Left colon (tissue), 2 donors: ENCODE measurements around the gene ANKS1A. TPM values are rescaled to one million over a fixed set of nuclear protein-coding genes. Genes with fewer than 3 reads are reported as not detected.
A peak's percentile ranks its signal among the peaks of the same experiment; 100 is the strongest.
"Not testable (repeated sequence)": the region's sequence is repeated elsewhere in the genome, so short reads cannot be mapped to it uniquely, and the experiment has no call there.

Source experiments
- ATAC-seq: fragments of 200-7000 bp; cut with Tn5 transposase; one replicate; pipeline ENCODE4 v1.9.1; 2020; ENCODE audit warnings: mild to moderate bottlenecking, moderate library complexity
- DNase-seq, 2 donors: peaks; one replicate each; pipeline ENCODE4 v3.0.0-alpha.2; 2020
- intact Hi-C, 2 donors: fragments of 100-400 bp; cut with DNase I in 1 of 2; cut with micrococcal nuclease in 1 of 2; formaldehyde crosslinking; loops; one replicate each; pipeline versions ENCODE4 v1.11.2 to v1.14.0; 2022; cut with DNase I, micrococcal nuclease
- total RNA-seq, 2 donors: library from RNA; stranded (reverse); fragmentation: NEBNext Ultra II Directional; extraction: Animal tissue kit (Norgen Biotek cat#: 25700); gene quantifications; one replicate each; pipeline ENCODE4 v1.2.1, GENCODE V29; 2021
- donor health status: DM: no; HTN: no; CAD: no.
- donor health status: DM: yes; HTN: yes; CAD: no.

Gene ANKS1A
- total RNA-seq, 2 donors from 2014 or later = 31.8 to 32.0 TPM

DNA sequence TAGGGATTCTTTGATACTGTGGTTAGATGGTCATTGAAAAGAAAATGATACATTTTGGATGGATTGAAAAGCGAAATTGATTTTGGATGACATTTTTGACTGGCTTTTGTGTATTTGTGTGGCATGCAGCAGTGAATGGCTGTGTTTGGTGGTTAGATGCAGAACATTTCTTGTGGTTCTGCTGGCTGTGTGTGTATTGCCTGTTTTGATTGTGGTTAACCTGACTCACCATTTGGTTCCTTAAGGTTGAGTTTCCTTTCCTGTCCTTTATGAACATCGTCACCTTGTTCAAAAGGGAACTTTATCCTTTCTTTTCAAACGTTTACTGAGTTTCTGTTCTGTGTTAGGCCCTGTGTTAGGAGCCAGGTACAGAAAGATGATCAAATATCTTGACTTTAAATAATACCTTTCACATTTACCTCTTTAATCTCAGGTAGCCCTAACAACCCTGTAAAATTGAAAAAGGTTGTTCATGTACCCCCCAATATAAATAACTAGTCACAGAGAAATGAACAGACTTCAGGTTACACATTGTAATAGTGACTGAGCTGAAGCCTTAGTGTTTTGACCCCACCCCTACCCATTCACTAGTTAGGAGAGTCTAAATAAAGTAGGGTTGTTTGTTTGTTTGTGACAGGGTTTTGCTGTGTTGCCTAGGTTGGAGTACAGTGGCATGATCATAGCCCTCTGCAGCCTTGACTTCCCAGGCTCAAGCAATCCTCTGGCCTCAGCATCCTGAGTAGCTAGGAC, 23.8 kb downstream of the ANKS1A start:
- DNase-seq = no peak
- intact Hi-C loops = no loop called here
- no peak for ATAC-seq

DNA sequence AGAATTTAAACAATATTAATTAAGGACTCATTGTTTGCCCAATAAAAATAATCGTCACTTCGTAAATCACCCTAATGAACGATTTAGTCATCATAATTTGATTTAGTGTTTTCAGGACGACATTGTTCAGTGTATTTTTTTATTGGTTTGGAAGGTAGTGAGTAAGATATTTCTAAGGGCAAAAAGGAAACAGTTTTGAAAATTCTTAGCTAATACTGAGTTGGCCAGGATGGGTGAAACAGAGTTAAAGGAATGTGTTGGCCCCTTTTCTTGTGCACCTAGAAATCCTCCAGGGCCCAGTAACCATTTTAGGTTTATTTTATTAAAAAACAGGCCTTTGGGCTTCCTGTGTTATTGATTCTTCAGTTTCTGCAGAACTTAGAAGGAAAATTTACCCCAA, 25.3 kb downstream of the ANKS1A start:
- DNase-seq = no peak
- ATAC-seq = no peak
- intact Hi-C loops = no loop called here

DNA sequence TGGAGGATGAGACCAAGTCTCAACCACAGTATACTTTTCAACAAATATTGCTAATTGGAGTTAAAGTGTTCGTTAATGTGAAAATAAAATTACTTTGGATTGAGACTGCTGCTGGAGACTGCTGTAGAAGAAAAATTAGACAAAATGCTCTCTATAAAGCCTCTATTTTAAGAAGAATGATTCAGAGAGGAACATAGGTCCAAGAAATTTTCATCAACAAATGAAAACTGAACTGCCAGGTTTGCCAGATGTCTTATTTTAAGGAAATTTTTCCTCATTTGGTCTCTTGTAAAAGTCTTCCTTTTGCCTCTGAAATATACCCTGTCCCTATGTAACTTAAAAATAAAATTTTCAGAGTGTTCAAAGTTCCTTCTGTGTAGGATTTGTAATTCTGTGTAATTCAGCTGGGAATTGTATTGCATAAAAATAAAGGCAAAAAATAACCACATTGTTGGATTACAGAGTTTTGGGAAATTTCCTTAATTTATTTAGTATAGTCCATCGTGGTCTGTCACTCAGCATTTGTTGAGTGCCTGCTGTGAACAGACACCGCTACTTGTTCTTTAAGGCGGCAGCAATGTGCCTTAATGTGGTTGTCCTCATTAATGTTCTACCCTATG, 27.4 kb downstream of the ANKS1A start:
- intact Hi-C loops = no loop called here
- no peak for DNase-seq
- no peak for ATAC-seq

DNA sequence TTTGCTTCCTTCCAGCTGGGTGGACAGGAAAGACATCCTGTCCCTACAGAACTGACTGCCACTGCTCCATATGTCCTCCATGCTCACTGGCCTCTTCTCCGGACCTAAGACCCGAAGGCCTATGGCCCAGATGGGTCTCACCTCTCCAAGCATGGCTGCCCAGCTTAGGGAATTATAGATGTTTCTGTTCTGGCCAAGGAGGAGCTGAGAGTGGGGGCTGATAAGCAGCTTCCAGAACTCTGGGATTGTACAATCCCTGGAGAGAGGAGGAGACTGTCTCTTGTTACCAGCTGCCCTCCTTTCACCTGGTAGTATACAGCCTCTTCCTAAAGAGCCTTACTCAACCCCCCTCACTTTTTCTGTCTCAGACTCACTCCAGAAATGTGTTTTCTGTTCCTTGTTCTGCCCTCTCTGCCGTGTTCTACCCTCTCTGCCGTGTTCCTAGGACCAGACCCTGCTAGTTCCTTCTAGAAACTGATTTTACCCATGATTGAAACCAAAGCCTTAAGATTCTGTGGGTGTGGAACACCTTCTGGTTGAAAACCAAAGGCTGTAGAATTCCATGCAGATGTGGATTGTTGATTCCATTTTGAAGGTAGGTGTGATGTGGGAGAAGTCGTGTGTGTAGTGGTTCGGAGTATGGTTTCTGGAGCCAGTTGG, 28.7 kb downstream of the ANKS1A start:
- ATAC-seq (no peak), DNase-seq (no peak)
- intact Hi-C loops = no loop called here

DNA sequence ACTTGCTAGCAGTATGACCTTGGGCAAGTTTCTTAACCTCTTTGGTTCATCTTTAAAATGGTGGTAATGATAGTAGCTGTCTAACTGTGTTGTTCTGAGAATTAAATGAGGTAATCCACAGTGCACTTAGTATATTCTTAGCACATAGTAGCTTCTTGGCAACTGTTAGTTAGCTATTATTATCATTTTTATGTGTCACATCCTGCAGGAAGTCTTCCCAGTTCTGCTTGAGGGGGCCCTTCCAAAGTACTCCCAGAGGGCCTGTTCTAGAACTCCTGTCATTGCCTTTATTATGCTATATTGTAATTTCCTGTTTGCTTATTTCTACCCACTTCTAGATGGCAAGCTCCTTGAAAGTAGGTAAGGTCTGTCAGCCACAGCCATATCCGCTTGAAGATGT, 30.6 kb downstream of the ANKS1A start:
- DNase-seq (no peak), ATAC-seq (no peak)
- intact Hi-C loops = no loop called here

DNA sequence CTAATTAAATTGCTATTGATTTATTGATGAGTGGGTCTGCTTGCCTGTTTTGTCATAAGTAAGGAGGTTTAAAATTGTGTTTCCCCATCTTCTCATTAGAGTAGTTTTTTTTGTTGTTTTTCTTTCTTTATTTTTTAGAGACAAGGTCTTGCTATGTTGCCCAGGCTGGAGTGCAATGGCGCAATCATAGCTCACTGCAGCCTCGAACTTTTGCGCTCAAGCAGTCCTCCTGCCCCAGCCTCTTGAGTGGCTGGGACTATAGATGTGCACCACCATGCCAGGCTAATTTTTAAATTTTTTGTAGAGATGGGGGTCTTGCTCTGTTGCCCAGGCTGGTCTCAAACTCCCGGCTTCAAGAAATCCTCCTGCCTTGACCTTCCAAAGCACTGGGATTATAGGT, 31.0 kb downstream of the ANKS1A start:
- DNase-seq (no peak), ATAC-seq (no peak)
- intact Hi-C loops = no loop called here

DNA sequence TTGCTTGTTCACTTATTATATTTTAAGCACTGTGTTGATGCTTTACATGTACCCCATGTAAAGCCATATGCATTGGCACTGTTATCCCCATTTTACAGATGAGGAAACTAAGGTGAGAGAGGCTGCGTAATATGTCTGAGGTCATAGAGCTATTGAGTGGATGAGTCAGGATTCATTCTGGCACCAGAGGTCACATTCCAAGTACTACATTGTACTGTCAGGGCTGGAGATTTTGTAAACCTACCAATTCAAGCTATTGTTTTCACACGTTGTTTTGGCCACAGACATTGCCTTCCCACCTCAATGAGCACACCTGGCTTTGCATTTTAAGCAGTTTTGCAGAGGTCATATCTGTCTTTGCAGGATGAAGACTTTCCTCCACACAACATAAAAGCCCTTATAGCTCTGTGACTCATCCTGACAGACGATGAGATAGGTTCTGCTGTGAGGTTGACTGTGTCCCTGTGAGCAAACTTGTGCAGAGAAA, 33.2 kb downstream of the ANKS1A start:
- DNase-seq (no peak), ATAC-seq (peak; percentile 73)
- intact Hi-C loops = no loop called here

DNA sequence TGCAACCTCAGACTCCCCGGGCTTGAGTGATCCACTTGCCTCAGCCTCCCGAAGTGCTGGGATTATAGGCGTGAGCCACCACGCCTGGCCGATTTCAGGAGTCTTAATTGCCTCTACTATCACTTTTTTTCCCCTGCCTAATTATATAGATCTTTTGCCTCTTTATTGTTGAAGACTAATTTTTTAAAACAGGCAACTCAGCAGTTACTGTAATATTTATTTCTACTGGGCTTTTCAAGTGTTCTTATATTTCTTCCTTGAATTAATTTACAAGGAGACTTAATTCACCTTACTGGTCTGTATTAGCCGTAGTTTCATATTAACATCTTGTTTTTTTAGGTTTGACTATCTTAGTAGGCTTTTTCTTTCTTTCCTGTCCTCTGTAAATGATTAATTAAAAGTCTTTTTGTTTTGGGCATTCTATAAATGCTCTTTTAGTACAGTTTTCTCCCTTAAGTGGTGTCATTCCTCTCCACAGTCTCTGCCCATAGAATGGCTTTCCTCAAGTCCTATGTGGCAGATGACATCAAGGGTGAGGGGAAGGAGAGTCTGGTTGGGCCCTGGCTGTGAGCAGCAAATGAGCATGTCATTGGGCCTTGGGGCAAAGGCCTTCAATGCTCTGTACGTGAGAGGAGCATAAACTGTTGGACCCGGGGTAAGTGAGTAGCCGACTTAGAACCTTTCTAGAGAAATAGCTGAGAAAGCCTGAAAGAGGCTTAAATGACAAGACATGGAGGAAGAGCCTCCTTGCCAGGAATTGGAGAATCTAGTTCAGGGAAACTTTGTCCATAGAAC, 36.0 kb downstream of the ANKS1A start:
- intact Hi-C loops = no loop called here
- no peak for ATAC-seq
- DNase-seq = no peak

DNA sequence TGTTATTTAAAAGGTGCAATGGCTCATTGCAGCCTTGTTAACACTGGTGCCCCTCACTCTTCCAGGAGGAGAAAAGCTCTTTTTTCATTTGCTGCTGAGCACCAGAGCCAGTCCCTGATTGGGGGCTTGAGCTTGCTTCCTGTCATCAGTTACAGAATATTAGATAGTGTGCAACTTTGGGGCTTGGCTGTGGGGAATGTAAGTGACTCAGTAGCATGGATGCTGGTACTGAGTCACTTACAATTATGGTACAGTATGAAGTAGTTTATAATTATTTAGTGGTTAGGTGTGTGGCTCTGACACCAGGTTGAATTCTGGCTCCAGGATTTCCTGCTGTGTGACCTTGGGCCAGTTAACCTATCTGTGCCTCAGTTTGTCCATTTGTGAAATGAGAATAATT, 37.6 kb downstream of the ANKS1A start:
- peak; percentile 27 for ATAC-seq
- intact Hi-C loops = no loop called here

DNA sequence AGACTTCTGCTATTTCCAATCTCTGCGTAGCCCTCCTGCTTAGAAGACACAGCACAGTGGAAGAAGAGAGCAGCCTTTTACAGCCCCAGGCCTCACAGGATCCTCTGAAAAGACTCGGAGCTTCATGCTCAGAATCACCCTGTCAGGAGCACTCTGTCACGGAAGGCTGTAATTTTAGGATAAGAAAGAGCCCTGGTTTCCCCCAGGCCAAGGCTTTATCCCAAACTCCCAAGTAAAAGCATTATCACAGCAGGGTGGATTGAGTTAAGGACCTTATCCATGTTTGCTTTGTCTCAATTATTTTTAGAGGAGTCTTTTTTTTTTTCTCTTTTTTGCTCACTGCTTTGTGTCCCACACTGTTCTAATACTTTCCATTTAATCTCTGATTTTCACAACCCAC, 39.2 kb downstream of the ANKS1A start:
- no peak for DNase-seq
- no peak for ATAC-seq
- intact Hi-C loops = no loop called here

More for the DNA sequence above, 37.6 kb downstream of the ANKS1A start:
- no peak for DNase-seq

DNA sequence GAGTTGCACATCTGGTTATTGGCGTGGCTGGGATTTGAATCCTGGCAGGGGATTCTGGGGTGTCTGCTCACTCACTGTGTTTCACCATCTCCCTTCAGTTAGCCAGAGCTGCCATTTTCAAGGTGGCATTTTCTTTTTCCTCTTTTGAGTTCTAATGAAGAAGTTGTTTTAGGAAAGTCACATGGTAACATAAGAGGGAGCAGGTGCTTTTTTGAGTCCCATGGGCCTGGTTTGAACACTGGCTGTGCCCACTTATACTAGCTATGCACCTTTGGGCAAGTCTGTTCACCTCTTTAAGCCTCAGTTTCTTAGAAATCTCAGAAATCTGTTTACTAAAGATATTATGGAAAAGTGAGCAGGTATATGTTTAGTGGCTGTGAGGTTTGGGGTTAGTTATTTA, 39.6 kb downstream of the ANKS1A start:
- ATAC-seq (no peak), DNase-seq (no peak)
- intact Hi-C loops = no loop called here

DNA sequence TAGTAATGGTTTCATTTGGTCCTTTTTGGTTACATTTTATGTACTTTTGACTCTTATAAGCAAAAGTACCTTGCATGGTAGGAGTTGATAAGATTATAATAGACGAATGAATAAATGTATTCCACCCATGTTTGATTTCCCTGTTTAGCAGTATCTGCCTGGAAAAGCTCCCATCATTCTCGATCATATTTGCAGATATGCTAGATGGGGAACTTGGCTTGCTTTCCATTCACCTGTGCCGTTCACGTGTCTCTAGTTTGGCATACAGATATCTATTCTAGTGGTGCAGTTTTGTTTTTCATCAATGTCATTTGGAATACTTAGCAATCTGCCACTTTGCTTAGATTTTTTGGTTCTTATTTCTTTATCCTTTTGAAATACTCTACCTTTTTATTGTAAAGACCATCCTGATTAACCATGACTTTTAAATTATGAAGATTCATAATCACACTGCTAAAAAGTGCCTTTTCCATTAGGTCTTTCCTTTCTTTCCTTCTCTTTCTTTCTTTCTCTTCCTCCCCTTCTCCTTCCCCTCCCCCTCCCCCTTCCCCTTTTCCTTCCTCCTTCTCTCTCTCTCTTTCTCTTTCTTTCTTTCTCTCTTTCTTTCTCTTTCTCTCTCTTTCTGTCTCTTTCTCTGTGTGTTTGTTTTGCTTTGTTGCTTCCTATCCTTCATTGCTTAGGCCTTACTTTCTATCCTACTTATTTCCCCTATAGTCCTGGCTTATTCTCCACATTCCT, 40.4 kb downstream of the ANKS1A start:
- DNase-seq = no peak
- intact Hi-C loops = no loop called here
- no peak for ATAC-seq

DNA sequence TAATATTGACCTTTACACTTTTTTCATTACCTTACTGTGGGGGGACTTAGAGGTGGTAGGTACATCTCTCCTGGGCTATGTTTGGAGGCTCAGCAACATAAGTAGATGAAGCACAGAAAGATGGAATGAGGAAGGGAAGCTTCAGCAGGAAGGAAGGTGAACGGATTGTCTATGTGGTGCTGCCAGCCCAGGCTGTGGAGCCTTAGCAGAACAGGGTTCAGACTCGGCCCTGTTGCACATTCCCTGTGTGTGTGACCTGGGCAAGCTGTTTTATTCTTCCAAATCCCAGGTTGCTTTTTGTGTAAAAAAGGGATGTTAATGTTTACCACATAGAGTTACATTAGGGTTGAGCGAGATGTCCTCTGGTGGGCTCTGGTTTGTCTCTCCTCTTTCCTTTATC, 41.2 kb downstream of the ANKS1A start:
- no peak for ATAC-seq
- intact Hi-C loops = no loop called here
- DNase-seq = no peak

DNA sequence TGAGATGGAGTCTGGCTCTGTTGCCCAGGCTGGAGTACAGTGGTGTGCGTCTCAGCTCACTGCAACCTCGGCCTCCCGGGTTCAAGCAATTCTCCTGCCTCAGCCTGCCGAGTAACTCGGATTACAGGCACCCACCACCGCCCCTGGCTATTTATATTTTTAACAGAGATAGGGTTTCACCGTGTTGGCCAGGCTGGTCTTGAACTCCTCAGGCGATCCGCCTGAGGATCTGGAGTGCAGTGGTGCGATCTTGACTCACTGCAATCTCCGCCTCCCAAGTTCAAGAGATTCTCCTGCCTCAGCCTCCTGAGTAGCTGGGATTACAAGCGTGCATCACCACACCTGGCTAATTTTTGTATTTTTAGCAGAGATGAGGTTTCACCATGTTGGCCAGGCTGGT, 43.1 kb downstream of the ANKS1A start:
- ATAC-seq, intact Hi-C loops, DNase-seq: not testable (repeated sequence)

DNA sequence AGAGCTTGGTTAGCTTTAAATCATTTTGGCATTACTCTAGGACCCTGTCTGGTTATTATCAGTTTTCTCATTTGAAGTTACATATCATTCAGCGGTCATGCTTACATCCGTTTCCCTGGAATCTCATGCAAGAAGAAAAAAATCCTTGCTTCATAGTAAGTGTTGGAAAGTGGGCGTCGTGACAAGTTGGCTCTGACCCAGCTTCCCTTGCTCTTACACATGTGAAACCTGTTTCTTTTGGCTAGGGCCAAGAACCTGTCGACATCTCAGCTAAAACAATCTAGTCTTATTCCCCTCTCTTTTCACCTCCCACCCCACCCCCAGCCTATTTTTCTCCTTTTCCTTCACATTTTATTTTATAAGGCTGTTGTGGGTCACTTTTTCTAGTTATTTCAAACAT, 45.5 kb downstream of the ANKS1A start:
- intact Hi-C loops = no loop called here
- no peak for ATAC-seq
- peak; percentile 25 to 52 for DNase-seq

DNA sequence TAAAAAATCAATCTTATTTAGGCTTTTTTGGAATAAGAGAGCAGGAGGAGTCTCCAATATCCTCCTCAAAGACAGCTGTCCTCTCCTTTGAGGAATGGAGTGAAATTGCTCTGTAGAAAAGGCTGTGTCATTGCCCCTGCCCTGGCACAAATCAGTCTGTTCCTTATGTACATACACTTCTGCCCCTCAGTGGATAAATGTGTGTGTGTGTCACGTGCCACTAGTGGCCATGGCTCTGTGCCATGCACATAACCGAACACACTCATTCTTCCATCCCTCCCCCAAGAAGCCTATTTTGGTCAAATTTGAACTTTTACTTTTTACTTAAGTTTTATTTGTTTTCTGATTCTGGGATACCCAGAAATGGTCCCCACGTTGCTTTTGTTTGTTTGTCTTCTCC, 49.2 kb downstream of the ANKS1A start:
- intact Hi-C loops = no loop called here
- DNase-seq (no peak), ATAC-seq (peak; percentile 44)

DNA sequence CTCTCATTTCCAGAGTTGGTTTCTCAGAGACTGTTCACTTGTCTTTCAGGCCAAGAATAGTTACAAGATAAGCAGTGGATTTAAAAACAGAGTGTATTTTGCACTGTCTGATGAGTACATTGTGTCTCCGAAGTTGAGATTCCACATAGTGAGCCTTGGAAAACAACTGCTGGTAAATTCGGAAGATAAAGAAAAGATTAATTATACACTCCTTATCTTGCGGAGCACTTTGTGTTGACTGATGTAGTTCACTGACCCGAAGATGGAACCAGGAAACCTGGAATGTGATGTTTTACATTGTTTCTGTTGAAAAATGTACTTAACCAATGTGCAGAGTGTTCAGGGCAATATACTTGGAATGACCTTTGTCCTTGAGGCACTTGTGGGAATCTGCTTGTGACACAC, 51.0 kb downstream of the ANKS1A start:
- peak; percentile 74 for ATAC-seq
- intact Hi-C loops = no loop called here
- DNase-seq = no peak

DNA sequence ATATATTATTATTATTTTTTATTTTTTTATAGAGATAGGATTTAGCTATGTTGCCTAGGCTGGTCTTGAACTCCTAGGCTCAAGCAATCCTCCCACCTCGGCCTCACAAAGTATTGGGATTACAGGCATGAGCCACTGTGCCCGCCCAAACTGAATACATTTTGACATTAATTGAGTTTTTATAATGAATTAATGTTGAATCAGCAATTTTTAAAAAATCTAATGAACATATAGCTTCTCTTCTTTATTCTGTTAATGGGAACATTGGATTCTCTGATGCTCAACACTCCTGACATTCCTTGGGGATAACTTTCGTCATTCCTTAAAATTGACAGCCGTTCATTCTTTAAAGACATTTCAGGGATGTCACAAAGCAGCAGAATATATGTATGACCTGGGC, 52.4 kb downstream of the ANKS1A start:
- intact Hi-C loops = no loop called here
- DNase-seq (no peak), ATAC-seq (no peak)

DNA sequence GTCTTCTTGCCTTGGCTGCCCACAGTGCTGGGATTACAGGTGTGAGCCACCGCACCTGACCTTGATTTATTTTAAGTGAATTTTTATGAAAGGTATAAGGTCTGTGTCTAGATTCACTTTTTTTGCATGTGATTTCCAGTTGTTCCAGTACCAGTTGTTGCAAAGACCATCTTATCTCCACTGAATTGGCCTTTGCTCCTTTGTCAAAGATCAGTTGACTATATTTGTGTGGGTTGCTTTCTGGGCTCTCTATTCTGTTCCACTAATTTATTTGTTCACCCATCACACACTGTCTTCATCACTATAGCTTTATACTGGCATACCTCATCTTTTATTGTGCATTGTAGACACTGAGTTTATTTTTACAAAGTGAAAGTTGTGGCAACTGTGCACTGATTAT, 56.3 kb downstream of the ANKS1A start:
- DNase-seq = no peak
- ATAC-seq = no peak
- intact Hi-C loops = no loop called here
